SKM-1 treated with dmso at 0.1 percent for 144 hours (cell line): Measurements from ENCODE around the gene NDUFAF2.
"Not testable (repeated sequence)": the region's sequence is repeated elsewhere in the genome, so short reads cannot be mapped to it uniquely, and the experiment has no call there.

Experiments used
- DNase-seq: peaks from one replicate; lab custom pipeline; 2025; ENCODE audit not compliant: unreplicated experiment; lab: John Stamatoyannopoulos, UW

NDUFAF2 gene

DNA sequence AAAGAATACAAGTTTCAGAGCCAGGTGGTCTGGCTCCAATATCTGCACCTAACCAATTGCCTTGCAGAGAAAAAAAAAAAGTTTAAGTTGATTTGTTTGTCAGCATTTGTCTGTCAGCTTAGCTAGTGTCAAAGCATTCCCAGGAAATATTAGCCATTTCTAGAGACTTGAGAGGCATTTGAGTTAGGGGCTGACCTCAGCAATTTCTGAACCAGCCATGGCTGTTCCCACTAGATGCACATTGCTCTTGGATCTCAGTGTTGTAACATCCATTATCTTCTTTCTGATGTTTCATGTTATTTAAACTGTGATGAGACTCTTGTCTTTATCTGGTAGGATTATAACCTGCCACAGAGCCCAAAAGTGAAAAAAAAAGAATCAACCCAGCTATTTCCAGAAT lies 102.3 kb downstream of the NDUFAF2 start:
- no peak for DNase-seq

DNA sequence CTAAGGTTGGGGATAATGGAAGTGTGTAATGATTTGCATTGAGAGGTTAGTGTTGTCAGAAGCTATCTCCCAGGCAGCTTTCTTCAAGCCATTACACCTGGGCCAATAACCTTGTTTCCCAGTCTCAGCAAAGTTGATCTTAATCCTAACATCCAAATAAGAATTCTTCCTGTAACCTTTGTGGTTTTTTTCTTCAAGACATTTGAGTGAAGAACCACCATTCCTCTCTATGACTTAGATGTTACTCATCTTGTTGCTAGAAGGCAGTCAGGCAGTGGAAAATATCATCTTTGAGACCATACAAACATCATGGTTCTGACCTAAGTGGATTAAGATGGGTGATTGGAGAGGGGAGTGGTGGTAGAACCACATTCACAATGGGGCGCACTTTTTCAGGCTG lies 103.5 kb downstream of the NDUFAF2 start:
- no peak for DNase-seq

DNA sequence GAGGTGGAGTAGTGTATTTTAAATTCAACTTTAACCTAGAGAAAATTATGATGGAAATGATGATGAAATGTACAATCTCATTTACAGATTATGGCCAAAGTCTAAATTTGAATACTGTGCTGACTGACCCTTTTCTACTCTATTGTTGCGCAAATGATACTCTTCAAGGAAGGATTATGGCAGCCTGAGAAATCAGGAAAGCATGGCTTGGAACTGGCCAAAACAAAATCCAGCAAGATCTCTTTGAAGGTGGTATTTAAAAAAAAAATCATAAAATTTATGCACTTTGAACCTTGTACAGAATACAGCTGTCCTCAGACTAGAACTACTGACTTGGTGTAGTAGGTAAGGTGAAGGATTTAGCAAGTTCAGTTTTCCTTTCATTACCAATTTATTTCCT lies 105.3 kb downstream of the NDUFAF2 start:
- DNase-seq: no peak

DNA sequence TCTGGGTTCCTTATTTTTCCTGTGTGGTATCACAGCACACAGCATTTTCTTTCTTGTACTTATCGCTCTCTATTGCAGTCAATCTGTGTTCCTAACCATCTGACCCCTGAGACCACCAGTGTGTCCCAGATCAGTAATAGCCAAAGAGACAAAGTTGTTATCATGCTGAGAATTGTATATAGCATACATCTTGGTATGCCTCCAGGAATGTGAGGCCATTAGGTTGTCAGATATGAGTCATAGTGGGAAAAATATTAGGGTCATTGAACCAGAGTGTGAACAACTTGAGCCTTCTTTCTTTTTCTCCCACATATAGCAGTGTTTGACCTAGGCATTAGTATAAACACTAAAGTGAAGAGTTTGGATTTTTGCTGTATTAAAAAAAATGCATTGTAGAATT lies 106.3 kb downstream of the NDUFAF2 start:
- no peak for DNase-seq

DNA sequence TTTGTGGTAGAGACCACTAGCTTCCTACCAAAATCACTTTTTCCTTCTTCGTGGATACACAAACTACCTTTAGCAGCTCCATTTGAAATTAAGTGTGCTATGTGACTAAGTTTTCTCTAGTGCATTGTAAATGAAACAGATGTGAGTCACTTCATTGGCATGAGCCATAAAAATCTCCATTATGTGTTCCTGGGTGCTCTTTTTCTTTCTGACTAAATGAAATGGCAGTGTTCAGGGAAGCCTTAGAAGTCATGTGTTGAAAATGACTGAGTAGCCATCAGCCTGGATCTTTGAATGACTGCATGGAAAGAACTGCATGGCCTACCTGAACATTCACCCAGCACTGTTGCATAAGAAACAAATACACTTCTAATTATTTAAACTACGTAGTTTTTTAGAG lies 107.9 kb downstream of the NDUFAF2 start:
- no peak for DNase-seq

DNA sequence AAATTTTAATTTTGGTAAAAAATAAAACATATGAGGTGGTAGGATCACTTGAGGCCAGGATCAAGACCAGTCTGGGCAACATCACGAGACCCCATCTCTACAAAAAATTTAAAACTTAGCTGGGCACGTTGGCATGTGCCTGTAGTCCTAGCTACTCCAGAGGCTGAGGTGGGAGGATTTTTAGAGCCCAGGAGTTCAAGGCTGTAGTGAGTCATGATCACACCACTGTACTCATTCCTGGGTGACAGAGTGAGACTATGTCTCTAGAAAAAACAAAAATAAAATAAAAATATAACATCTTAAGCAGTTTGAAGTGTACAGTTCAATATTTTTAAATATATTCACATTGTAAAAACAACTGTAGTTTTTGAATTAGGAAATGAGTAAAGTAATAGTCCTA lies 108.9 kb downstream of the NDUFAF2 start:
- DNase-seq: no peak

DNA sequence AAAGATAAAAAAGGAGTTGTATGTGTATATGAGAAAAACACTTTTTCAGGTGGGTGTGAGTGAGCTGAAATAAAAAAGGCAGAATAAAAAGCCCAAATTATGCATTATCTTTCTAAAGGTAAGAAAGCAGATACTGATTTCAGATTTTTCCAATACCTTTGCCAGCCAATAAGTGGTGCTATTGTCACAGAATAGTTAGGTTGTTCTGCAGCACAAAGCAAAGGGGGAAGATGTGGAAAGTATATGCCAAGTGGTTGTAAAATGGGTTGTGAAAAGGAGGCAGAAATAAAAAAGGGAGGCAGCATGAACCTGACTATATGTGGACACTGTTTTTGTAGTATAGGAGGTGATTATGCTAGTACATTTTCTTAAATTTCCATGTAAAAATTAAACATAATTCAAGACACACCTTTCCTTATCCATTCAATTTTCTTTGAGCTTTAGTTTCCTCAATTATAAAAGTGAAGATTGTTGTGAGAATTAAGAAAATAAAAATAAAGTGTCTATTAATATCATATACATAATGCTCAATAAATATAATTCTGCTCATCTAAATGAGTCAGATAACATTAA lies 110.5 kb downstream of the NDUFAF2 start:
- peak; percentile 50 for DNase-seq

DNA sequence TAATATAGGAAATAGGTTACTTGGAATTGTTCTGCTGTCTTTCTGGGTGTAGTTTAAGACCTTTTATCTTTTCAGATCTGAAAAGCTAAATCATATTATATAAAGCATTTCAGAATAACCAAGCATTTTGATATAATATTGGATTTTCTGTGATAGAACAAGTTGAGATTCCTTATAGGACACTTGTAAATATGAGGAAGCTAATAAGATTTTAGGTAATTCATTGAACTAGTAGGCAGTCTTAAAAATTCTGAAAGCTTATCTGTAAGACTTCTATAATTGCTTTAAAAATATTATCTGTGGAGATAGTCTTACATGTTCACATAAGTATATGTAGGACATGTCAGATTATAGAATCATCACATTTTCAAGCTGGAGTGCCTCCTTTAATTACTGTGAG lies 114.5 kb downstream of the NDUFAF2 start:
- DNase-seq: no peak

DNA sequence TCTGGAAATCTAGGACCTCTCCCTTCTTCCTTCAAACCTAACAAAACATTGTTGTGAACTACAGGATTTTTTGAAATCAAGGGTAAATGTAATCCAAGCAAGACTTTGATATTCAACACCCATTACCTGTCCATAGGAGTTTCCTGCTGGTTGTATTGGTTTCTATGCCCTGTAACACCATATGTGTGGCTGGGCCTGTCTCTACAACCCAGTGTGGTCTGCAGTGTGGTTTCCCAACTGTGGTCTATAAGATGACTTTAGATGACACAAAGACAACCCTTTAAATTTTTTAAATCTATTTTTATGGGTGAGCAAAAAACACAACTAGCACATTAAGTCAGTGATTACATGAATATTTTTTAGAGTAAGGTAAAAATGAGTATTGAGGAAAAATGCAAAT lies 124.1 kb downstream of the NDUFAF2 start:
- DNase-seq: no peak

DNA sequence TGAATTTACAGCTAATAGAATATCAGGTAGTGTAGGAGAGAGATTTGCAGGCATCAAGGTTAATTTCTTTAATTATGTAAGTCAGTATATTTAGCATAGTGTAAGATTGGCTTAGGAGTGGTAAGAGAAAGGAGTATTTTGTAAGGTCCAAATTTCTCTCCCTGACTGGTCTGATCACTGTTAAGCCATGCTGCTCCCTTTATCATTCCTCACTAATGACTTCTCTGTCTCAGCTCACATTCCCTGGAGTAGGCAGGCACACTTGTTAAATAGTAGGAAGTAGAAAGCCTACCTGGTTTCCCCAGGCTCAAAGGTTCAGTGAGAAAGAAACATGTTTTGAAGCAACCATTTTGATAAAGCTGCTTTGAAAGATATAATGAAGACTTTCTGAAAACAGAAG lies 126.5 kb downstream of the NDUFAF2 start:
- no peak for DNase-seq

DNA sequence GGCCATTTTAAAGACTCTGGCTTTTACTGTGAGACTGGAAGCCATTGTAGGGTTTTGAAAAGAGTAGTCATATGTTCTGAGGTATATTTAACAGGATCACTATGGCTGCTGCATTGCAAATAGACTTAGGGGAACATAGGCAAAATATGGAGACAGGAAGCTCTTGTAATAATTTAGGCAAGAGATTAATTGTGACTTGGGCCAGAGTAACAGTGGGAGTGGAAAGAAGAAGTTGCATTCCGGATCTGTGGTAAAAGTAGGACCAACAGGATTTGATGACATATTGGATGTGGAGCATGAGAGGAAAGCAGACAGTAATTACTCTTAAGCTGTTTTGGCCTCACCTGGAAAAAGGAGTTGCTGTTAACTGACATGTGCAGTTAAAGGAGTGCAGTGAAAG lies 131.6 kb downstream of the NDUFAF2 start:
- DNase-seq: no peak

DNA sequence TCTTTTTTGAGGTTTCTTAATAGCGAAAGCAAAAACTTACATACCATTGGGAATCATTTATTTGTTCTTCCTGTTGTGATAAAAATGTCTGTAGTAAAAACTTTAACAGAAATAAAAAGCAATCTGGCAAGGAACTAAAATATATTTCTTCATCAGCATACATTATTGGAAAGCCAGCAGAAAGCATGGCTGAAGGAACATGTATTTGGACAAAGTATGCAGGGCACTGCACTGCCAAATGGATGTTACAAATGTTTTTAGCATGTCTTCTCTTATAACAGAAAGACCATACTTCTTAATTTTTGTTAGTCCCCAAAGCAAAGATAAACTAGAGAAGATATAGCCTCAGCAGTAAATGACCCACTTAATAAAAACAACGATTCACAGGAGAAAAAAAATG lies 136.7 kb downstream of the NDUFAF2 start:
- DNase-seq: no peak

DNA sequence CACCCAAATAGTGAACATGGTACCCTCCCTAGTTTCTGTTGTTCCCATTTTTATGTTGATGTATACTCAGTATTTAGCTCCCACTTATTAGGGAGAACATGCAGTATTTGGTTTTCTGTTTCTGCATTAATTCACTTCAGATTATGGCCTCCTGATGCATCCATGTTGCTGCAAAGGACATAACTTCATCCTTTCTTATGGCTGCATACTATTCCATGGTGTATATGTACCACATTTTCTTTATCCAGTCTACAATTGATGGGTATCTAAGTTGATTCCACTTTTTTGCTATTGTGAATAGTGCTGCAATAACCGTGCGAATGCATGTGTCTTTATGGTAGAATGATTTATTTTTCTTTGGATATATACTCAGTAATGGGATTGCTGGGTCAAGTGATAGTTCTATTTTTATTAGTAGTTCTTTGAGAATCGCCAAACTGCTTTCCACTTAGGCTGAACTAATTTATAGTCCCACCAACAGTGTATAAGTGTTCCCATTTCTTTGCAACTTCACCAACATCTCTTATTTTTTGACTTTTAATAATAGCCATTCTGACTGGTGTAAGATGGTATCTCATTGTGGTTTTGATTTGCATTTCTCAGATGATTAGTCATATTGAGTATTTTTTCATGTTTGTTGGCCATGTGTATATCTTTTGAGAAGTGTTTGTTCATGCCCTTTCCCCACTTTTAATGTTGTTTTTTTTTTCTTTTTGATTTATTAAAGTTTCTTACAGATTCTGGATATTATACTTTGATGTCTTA lies 137.7 kb downstream of the NDUFAF2 start:
- DNase-seq: no peak

DNA sequence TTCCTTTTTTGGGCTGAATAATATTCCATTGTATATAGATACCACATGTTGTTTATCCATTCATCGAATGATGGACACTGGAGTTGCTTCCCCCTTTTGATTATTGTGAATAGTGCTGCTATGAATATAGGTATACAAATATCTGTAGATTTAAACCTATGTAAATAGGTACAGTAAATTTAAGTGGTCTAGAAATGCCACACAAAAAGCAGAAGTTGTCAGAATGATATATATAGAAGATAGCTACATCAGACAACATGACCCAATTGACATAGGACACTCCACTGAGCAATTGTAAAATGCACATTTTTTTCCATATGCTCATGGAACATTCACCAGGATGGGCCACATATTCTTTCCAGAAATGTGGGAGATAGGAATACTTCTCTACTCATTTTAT lies 139.7 kb downstream of the NDUFAF2 start:
- no peak for DNase-seq

DNA sequence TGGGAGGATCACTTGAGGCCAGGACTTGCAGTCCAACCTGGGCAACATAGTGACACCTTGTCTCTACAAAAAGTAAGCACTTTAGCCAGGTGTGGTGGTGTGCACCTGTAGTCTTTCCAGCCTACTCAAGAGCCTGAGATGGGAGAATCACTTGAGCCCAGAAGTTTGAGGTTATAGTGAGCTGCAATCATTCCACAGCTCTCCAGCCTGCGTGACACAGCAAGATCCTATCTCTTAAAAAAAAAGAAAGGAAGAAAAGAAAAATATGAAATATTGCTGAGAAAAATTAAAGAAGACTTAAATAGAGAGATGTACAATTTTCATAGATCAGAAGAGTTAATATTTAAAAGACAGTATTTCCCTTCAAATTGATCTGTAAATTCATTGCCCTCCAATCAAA lies 140.9 kb downstream of the NDUFAF2 start:
- no peak for DNase-seq

DNA sequence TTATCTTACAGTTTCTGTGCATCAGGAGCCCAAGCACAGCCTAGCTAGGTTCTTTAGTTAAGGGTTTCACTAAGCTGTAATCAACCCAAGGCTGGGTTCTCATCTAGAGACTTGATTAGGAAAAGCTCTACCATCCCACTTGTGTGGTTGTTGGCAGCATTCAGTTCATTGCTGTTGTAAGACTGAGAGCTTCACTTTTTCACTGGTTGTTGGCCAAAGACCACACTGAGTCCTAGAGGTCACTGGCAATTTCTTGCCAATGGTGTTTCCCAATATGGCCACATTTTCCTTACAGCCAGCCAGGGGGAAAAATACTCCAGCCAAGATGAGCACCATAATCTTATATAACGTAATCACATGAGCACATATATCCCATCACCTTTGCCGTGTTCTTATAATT lies 142.9 kb downstream of the NDUFAF2 start:
- DNase-seq: no peak

DNA sequence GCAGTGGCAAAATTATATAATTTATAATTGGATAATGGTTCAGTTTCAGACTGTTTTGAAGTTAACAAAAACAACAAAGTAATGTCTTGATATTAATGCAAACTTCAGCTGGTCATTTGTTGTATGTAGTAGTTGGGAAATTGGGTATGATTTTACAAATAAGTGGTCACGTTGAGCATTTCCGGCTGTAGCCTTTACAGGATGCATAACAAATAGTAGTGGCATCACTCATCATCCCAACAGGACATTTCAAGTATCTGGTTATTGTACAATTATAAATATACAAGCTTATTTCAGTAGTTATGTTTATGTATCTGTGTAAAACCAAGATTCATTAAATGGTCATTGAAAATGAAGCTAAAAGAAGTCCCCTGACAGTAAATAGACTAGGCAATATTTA lies 144.3 kb downstream of the NDUFAF2 start:
- no peak for DNase-seq

DNA sequence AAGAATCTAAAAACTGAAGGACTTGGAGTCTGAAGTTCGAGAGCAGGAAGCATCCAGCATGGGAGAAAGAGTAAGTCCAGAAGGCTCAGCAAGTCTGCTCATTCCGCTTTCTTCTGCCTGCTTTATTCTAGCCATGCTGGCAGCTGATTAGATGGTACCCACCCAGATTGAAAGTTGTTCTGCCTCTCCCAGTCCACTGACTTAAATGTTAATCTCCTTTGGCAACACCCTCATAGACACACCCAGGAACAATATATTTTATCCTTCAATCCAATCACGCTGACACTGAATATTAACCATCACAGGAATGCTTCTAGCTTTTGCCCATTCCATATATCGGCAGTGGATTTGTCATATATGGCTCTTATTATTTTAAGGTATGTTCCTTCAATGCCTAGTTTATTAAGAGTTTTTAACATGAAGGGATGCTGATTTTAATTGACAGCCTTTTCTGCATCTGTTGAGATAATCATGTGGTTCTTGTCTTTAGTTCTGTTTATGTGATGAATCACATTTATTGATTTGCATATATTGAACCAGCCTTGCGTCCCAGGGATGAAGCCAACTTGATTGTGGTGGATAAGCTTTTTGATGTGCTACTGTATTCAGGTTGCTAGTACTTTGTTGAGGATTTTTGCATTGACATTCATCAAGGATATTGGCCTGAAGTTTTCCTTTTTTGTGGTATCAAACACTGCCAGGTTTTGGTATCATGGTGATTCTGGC lies 148.2 kb downstream of the NDUFAF2 start:
- DNase-seq: not testable (repeated sequence)

DNA sequence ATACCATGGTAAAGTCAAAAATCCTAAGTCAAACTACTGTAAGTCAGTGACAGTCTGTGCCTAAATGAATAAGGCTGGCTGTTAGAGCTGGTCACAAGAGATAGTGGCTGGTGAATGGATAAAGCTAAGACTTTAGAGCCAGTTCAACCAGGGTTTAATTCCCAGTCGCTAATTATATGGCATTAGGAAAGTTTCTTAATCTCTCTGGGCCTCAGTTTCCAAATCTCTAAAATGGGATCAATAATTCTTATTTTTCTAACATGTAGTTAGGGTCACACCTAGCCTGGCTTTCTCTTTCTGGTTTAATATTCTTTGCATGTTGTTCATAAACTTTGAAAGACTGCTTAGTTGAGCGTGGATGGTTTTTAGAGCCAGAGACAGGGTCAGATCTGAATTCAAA lies 152.5 kb downstream of the NDUFAF2 start:
- DNase-seq: no peak

DNA sequence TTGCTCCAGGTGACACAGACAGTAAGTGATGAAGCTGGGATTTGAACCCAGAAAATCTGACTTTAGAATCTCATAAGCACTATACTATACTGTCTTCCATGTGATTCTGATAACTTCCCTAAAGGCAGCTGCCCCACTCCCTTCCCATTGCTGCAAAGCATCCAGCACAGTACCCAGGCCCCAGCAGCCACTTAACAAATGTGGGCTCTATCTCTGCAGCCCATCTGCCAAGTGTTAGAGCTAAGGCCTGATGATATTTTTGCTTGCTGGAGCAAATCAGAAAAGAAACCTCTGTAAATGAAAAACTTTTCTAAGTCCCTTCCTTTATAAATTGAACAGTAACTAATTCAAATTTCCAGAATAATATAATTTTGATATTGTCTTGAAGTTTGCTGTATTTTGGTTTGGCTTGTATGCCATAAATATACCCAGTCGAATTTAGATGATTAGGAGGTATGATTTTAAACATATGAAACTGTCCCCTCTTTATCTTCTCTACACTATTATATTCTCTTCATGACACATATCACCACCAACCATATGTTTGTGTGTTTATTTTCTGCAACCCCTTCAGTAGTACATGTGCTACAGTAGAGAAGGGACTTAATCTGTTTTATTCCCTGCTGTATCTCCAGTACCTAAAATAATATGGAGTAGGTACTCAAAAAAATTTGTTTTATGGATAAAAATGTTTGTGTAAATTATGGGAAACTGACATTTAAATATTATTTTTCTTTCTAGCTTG lies 153.4 kb downstream of the NDUFAF2 start:
- DNase-seq: no peak

DNA sequence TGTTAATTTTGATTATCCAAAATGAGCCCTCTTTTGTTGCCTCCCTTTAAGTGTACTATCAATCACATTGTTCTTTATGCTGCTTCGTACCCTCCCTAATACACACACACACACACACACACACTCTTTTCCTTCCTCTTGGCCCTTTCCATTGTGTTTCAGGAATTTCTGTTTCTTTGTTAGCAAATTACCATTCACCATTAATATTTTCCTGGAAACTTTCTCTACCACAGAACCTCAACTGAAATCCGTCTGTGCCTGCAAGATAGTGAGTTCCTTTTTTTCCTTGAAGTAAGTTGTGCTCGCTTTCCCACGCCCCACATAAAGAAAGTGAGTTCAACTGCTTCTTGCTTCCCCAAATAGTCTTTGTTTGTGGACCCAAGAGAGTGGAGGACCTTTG lies 155.4 kb downstream of the NDUFAF2 start:
- no peak for DNase-seq

DNA sequence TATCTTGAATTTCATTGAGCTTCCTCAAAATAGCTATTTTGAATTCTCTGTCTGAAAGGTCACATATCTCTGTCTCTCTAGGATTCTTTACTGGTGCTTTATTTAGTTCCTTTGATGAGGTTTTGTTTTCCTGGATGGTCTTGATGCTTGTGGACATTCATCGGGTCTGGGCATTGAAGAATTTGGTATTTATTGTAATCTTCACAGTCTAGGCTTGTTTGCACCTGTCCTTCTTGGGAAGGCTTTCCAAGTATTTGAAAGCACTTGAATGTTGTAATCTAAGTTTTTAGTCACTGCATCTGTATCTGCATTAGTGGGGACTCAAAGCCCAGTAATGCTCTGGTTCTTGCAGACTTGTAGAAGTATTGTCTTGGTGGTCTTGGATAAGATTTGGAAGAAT lies 169.4 kb downstream of the NDUFAF2 start:
- no peak for DNase-seq
